Skin epidermis (tissue), 12 donors: Measurements from ENCODE around the gene NANOS3.
A peak's percentile ranks its signal among the peaks of the same experiment; 100 is the strongest.
"Not testable (repeated sequence)": the region's sequence is repeated elsewhere in the genome, so short reads cannot be mapped to it uniquely, and the experiment has no call there.

ENCODE experiments used
- H3K27ac ChIP-seq, 21 experiments: fragments of 200-600 bp; sonication (generic) in 11 of 21; one replicate each; pipeline ENCODE4 v1.5.0; 2020; ENCODE audit warnings: mild to moderate bottlenecking in 3 of 21, inconsistent platforms in 2 of 21, moderate library complexity in 2 of 21
- H3K4me3 ChIP-seq, 7 experiments: fragments of 200-600 bp; sonication (generic) in 2 of 7; one replicate each; pipeline ENCODE4 v1.5.0; 2020; ENCODE audit warnings: inconsistent platforms in 2 of 7, mild to moderate bottlenecking in 2 of 7, moderate library complexity in 1 of 7

Gene NANOS3

DNA sequence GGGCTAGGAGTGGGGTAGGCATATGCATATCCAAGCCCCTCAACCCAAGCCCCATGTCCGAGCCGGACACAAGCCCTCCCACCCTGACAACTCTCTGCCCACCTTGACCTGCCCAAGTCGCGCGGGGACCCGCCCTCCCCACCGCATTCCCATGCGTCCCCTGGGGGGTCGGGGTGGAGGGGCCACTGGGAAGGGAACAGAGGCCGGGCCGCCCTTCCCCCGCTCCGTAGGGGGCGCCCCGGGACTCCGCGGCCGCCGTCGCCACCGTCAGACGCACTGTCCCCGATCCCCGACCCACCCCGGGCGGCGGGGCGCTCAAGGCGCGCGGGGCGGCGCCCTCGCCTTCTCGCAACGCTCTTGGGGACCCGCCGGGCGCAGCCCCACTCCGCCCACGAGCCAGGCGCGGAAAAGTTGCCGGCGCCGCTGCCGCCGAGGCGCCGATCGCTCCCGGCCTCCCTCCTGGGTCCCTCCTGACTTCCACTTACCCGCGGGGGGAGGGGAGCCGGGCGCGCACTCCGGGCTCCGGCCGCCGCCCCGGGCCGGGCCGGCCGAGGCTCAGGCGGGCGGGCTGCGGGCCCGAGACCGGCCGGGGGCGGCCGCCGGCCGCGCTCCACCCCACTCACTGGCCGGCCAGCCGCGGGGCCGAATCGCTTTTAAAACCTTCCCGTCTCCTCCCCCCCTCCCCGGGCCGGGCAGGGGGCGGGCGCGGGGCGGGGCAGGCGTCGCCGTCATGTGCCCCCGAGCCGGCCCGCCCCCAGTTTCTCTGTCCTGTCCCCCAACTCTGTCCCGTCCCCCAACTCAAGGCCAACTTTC is 34.4 kb upstream of the NANOS3 start:
- H3K4me3 ChIP-seq = peak overlapping the region; percentile 71 to 100 (median 94)
- H3K27ac ChIP-seq = peak overlapping the region; percentile 89 to 100 (median 99)

DNA sequence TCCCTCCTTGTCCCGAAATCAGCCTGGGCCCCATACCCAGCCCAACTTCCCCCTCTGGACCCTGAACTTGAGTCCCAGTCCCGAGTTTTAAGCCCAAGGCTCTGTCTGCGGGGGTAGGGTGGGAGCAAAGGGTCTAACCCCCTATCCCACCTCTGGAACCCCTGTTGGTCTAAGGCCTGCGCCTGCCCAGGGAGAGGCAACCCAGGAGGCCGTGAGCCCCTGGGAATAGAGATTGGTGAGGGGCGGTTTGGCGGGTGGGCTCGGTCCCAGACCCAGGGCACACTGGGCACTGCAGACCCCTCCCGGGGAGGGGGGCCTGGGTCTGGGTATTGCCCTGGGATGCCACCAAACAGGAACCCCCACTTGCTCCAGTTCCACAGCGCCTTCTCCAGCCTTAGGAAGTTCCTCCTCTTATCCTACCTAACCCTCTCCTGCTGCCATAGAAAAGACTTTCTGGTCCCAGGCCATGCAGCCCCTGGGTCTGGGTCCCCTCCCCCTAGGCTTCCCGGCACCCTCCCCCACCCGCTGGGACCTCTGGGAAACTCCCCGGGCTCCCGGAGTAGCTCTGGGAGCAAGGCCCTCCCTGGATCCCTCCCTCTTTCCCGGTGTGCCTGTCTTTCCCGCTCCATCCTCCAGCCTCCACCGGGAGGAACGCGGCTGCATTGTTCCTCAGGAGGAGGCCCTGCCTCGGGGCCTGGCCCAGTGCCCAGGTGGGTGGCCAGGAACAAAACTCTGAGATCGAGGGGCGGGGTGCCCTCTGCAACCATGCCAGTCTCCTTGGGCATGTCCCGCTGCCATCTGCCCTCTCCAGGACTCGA is 33.6 kb upstream of the NANOS3 start:
- Histone ChIP-seq H3K27ac (peak overlapping the region; percentile 89 to 100 (median 99)), H3K4me3 (peak overlapping the region; percentile 71 to 100 (median 94))

DNA sequence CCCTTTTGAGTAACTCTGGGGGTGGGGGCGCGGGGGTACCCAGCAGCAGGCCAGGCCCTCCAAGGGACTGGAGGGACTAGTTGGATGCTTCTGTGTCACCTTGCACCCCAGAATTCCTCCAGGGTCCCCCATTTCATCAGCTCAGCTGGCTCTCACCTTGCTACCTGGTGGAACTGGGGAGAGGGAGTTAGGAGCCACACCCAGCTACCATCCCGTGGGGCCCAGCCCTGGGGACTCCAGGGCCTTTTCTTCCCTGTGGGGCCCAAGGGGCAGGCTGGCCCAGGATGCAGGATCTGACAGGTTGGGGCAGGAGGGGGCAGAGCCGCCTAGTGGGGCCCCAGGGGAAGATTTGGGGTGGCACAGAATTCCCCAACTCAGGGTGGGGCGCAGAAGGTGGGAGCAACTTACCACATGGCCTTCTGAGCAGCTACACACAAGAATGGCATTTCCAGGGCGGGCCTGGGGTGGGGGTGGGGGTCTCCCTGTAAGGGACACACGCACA is 32.8 kb upstream of the NANOS3 start:
- peak overlapping the region; percentile 89 to 100 (median 99) for H3K27ac ChIP-seq
- H3K4me3 ChIP-seq = peak overlapping the region in 2 of 7 experiments; percentile 78 to 94

DNA sequence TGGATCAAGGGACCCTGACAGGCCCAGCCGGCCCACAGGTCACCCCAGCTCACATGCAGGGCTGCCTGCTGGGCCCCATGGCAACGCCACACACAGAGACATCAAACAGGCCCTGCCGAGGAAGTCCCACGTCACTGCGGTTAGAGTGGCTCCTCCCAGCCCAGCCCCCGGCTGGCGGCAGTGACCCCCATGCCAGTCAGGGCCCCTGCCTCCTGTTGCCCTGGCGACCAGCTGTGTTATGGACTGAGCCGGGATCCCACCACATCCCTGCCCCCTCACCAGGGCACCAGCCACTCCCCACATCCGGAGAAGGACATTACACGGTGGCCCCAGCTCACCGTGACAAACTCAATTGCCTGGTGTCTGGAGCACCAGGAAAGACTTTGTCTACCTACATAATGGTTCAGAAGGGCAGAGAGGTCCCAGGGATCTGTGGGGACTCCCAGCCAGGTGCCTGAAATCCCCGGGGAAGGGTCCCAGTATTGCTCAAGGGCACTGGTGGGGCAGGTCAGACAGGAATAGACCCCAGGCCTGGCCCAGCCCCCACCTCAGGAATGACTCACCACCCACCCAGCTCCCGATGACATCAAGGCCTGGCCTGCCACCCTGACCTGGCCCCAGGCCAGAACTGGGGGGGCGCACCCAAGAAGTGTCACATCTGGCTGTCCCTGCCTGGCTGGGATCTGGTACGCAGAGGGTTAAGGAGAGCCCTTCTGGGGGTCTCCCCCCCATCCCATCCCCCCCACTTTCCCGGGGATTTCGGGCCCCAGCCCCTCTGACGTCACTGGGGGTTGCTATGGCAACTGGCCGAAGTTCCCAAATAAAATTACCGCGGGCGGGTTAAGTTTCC is 30.2 kb upstream of the NANOS3 start:
- Histone ChIP-seq H3K4me3 (peak overlapping the region; percentile 31 to 56 (median 45)), H3K27ac (peak overlapping the region; percentile 97 to 100 (median 100))

DNA sequence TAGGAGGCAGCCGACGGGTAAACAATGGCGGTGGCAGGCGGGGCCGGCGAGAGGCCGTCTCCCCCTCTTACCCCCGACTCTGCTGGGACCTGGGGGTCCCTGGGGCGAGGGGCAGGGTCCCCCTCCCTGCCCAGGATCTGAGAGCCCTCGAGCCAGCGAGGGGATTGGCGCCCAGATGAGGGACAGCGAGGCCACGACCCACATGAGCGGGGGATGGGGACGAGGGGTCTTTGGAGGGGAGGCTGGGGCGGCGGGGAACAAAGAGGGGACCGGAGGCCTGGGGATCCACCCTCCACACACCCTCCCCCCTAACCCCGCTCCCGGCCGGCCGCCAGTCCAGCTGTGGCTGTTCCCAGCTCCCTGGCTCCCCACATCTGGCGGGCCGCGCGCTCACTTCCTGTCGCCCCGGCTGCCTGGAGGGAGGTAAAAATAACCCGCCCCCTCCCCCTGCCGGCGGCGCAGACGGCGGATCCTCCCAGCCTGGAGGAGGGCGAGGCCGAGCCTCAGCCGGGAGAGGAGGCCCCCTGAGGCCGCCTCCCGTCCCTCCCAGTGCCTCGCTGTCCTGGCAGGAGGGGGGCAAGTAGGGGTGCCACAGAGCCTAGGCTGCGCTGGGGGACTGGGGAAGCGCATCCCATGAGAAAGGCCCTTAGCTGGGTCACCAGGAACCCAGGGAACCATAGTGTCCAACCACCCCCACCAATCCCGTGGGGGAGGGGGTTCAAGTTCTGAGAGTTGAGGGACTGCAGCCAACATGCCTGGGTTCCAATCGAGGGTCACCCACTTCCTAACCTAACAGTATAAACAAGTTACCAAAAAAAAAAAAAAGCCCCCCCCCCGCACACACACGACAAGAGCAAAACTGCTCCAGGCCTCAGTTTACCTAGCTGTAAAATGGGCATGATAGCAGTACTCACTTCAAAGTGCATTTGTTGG is 29.3 kb upstream of the NANOS3 start:
- H3K4me3 ChIP-seq = peak overlapping the region; percentile 31 to 56 (median 45)
- H3K27ac ChIP-seq = peak overlapping the region; percentile 97 to 100 (median 100)

DNA sequence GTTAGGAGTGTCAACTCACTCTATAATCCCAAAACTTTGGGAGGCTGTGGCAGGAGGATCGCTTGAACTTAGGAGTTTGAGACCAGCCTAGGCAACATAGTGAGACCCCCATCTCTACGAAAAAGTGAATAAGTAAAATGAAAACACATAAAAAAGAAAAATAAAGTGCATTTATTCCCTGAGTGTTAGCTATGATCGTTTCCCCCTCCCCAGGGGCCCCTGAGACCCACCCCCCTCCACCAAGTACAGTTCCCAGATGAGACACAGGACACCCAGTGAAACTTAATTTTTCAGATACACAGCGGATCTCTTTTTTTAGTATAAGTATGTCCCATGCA is 28.6 kb upstream of the NANOS3 start:
- peak overlapping the region in 1 of 7 experiments; percentile 45 for H3K4me3 ChIP-seq
- peak overlapping the region in 20 of 21 experiments; percentile 97 to 100 (median 100) for H3K27ac ChIP-seq

DNA sequence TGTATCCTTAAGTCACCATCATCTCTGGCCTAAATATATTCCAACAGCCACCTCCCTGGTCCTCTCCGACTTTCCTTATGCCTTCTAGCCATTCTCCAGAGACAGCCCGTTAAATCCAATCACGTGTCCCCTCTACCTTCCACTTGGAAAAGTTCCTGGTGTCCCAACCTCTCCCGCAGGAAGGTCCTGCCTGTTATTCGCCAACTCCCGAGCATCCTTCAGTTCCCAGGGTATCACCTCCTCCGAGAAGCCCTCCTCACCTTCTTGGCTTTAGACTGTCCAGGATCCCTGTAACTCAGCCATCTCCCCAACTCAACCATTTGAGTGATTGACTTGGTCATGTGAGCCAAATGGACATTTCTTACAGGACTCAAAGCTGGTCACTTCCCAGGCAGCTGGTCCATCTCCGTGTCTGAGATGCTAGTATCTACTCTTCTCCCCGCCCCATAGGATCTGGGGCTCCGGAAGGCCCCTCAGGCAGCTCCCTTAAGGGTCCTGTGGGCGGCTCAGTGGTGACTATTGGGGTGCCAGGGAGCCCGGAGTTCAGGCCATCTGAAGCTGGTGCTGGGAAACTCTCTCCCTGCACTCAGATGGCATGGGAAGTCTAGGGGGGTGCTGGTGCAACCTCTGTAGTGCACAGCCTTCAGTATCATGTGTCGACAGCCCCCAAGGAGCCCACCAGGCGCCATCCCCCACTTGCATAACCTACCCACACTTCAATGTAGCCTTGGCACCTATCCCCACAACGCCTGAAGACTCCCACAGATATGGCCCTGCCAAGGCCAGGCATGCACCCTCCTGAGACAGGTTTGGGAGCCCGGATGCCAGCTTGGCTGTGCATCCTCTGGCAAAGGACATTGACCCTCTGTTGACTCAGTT is 27.9 kb upstream of the NANOS3 start:
- Histone ChIP-seq H3K4me3 (no peak overlapping the region), H3K27ac (peak overlapping the region in 18 of 21 experiments; percentile 6 to 100 (median 100))

DNA sequence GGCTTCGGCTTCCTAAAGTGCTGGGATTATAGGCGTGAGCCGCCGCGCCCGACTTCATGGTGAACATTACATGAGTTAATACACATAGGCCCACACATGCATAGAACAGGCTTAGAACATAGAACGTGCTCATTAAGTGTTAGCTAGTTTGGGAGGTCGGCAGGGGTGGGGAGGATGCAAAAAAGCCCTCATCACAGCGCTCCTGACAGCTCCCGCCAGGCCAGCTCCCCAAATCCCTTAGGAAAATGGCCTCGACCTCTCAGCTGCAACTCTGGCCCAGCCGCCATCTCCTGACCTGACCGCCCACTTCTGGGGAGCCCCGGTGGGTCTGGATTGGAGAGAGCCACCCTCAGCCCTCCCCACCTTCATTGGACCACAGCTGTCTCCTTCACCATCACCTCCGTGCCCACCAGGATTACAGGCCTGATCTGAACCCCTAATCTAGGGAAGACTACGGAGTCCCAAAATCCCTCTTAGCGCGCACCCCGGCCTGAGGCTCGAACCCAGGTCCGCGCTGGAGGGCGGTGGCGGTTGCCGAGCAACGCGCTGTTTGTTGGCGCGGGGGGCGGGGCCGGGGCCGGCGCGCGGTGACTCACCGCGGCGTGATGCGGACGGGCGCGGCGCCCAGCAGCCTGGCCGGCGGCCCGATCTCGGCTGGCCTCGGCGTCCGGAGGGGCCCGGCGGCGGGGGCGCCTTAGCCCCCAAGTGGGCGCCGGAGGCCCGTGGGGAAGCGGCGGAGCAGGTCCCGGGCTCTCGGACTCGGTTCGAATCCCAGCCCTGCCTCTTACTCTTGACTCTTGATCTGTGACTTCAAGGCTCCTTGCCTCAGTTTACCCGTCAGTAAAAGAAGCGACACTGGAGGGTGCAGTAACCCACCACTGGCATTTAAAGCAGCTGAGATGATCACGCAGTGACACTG is 26.7 kb upstream of the NANOS3 start:
- Histone ChIP-seq H3K27ac (peak overlapping the region; percentile 83 to 100 (median 99)), H3K4me3 (peak overlapping the region in 6 of 7 experiments; percentile 15 to 36 (median 22))

DNA sequence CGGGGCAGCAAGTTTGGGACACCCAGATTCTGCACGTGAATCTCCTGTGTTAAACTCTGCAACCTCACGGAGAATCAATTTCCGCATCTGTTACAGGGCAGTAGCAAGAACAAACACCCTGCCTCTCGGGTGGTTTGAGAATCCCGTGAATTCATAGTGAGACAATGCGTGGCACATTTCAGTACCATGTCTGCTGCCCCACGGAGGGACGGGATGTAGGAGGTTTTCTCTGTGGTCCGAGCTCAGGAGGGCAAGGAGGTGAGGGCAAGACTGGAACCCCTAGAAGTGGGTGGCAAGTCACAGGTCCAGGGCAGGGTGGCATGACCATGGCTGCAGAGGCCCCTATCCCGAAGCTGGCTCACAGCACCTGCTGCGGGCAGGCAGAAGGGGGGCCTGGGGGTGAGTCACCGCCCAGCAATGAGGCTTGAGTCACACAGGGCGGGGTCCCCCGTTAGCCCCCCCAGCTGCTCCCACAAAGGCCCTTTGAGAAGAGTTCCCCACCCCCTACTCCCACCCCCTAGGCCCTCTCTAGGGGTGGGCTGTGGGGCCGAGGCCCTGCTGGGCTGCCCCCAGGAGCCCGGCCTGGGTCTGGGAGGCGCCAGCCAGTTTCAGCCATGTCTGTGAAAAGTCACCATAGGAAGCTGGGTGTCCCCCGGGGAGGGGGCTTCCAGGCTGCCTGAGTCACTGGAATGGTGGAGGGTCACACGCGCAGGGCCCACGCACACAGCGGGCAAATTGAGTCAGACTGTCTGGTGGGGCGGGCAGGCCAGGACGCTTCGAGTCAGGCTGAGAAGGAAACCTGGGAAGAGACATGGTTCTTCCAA is 25.8 kb upstream of the NANOS3 start:
- peak overlapping the region in 6 of 7 experiments; percentile 15 to 36 (median 22) for H3K4me3 ChIP-seq
- peak overlapping the region; percentile 83 to 100 (median 99) for H3K27ac ChIP-seq

DNA sequence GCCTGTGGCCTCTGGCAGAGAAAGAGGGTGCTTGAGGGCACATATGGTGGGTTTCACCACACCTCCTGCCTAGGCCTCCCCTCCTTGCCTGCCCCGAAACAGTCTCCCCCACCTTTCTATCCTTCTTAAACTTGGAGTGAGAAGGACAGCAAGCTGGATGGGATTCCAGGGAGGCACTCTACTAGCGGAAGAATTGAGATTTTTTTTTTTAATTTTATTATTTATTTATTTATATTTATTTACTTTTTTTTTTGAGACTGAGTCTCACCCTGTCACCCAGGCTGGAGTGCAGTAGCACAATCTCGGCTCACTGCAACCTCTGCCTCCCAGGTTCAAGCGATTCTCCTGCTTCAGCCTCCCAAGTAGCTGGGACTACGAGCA is 25.2 kb upstream of the NANOS3 start:
- H3K27ac ChIP-seq = peak overlapping the region; percentile 83 to 100 (median 99)
- not testable (repeated sequence) for H3K4me3 ChIP-seq

DNA sequence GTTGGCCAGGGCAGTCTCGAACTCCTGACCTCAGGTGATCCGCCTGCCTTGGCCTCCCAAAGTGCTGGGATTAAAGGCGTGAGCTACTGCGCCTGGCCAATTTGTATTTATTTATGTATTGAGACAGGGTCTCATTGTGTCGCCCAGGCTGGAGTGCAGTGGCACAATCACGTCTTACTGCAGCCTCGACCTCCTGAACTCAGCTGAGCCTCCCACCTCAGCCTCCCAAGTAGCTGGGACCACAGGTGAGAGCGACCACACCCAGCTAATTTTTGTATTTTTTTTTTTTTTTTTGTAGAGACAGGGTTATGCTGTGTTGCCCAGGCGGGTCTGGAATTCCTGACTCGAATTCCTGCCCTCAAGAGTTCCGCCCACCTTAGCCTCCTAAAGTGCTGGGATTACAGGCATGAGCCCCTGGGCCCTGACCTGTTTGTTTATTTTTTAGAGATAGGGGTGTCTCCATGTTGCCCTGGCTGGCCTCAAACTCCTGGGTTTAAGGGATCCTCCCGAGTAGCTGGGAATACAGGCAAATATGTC is 24.7 kb upstream of the NANOS3 start:
- peak overlapping the region; percentile 39 to 100 (median 99) for H3K27ac ChIP-seq
- H3K4me3 ChIP-seq = not testable (repeated sequence)

DNA sequence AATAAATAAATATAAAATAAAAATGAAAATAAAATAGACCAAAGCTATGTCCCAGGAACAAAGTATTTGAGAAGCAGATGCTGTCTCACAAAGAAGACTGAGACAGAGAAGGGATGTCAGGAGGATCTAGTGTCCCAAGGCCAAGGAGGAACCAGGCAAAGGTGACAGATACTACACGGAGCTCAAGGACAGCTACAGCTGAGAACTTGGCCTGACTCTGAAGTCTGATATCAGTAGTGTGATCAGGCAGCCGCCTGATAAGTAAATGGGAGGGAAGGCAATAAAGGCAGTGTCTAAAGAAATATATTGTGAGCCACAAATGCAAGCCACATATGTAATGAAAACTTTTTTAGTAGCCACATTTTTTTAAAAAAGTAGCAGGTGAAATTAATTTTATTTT is 20.4 kb upstream of the NANOS3 start:
- Histone ChIP-seq H3K27ac (peak overlapping the region in 3 of 21 experiments; percentile 20 to 60 (median 44)), H3K4me3 (no peak overlapping the region)

DNA sequence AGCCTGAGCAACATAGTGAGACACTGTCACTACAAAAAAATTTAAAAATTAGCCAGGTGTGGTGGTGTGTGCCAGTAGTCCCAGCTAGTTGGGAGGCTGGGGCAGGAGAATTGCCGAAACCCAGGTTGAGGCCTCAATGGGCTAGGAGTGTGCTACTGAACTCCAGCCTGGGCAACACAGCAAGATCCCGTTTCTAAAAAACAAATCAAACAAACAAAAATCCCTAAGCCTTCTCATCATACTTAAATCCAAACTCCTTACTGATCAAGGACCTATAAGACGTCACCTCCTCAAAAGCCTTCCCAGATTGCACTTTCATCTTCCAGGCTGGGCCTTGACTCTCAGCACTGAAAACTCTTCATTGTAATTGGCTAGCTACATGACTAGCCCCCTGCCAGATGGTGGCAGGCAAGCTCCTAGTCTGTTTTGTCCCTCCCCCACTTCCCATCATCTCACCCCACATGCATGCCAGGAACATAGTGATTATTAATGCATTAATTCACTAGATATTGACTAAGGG is 17.5 kb upstream of the NANOS3 start:
- H3K27ac ChIP-seq = peak overlapping the region in 7 of 21 experiments; percentile 1 to 56 (median 34)
- no peak overlapping the region for H3K4me3 ChIP-seq

DNA sequence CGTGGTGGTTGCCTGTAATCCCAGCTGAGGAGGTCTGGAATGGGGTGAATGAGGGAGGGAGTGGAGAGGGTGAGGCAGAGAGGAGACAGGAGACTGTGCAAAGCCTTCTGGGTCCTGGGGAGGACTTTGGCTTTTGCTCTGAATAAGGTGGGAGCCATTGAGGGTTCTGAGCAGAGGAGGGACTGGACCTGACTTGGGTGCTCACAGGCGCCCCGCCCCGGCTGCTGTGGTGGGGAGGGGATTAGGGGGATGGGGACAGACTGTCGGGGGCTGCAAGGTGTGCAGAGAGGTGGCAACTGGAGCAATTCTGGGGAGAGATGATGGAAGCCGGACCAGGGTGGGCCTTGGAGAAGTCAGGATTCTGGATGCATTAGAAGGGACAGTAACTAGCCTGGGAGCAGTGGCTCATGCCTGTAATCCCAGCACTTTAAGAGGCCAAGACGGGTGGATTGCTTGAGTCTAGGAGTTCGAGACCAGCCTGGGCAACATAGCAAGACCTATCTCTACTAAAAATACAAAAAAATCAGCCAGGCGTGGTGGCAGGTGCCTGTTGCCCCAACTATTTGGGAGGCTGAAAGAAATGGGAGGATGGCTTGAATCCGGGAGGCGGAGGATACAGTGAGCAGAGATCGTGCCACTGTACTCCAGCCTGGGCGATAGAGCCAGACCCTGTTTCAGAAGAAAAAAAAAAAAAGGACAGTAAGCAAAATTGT is 16.1 kb upstream of the NANOS3 start:
- Histone ChIP-seq H3K4me3 (peak overlapping the region in 2 of 7 experiments; percentile 33 to 53), H3K27ac (peak overlapping the region in 20 of 21 experiments; percentile 77 to 97 (median 92))

DNA sequence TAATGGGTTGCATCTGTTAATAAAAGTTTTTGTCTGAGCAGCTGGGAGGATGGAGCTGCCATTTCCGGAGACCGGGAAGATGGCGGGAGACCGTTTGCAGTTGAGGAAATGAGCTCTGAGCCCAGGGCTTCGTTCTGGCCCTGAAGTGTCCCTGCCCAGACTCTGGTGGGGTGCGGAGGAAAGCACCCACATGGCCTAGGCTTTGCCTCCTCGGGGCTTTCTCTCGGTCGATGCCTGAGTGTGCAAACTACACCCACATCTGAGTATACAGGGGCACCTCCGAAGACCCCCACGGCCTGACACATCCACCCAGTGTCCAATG is 15.6 kb upstream of the NANOS3 start:
- H3K27ac ChIP-seq = peak overlapping the region; percentile 33 to 97 (median 91)
- H3K4me3 ChIP-seq = peak overlapping the region; percentile 33 to 53 (median 37)
